ENCODE results near the gene PDSS2. TPM values are rescaled to one million over a fixed set of nuclear protein-coding genes. Genes with fewer than 3 reads are reported as not detected.

PDSS2 gene
- total and polyA plus RNA-seq, 9 of the 15 experiments (the other 6 are each of a cell fraction or from before 2014, with no cell fraction given) = 5.8 to 21.1 (median 12.0) TPM

GRCh38 chr6:107237992-107238660, 221.2 kb downstream of the PDSS2 start (continued):
- TF ChIP-seq ZNF551 (CRISPR knock-in tag; IDR thresholded peaks at IDR 0.05) = no peak
- TF ChIP-seq ZNF57 (CRISPR knock-in tag; IDR thresholded peaks at IDR 0.05) = no peak
- TF ChIP-seq ZHX1 (conservative IDR thresholded peaks at IDR 0.05; ENCODE audit: low read length) = no peak

GRCh38 chr6:107235511-107235910, 223.9 kb downstream of the PDSS2 start:
- ChIA-PET CTCF (ENCODE audit: low intra/inter-chr PET ratio) (no interaction called here), POLR2A (interaction anchor here (1.2 kb wide), 1 partner anchor 7 kb away, joined by 3 read pairs; no protein-coding TSS in a partner anchor)
- no peak for FAIRE-seq
- ATAC-seq = no peak
- Histone ChIP-seq H3K79me2 (ENCODE audit: control insufficient read depth, insufficient read depth, low read length) (no peaks in the 10 kb centered on the region), H3K27ac (ENCODE audit: extremely low read depth, low read depth, low read length) (no peak overlapping the region), H3K4me3 (no peak overlapping the region), H3K9ac (ENCODE audit: insufficient read depth in 1 of 2, low read depth in 2 of 2, low read length in 2 of 2) (no peak overlapping the region), H3K9me1 (ENCODE audit: control insufficient read depth, insufficient read depth, low read length) (no peaks in the 10 kb centered on the region), H3K9me3 (replicated peaks; ENCODE audit: control insufficient read depth, insufficient read depth, low read depth, low read length) (no peaks in the 10 kb centered on the region), H3K4me2 (ENCODE audit: insufficient read depth, low read length) (no peak overlapping the region), H3K4me1 (replicated peaks in 1 of 2; ENCODE audit: control insufficient read depth in 2 of 2, insufficient read depth in 2 of 2, low read length in 2 of 2) (no peaks in the 10 kb centered on the region), H2AFZ (ENCODE audit: low read depth, low read length) (no peak overlapping the region), H3K27me3 (ENCODE audit: control insufficient read depth in 2 of 2, insufficient read depth in 2 of 2, low read length in 2 of 2) (no peaks in the 10 kb centered on the region), H3K36me3 (ENCODE audit: control insufficient read depth, insufficient read depth, low read length) (no peaks in the 10 kb centered on the region), H4K20me1 (replicated peaks; ENCODE audit: control insufficient read depth, insufficient read depth, low read length) (no peaks in the 10 kb centered on the region)
- no peak for DNase-seq (ENCODE audit: extremely low read depth in 1 of 4, low spot score in 3 of 4)
- intact Hi-C loops (cut with micrococcal nuclease) (no loop called here), in situ Hi-C loops (cut with MboI) (no loop called here)
- BruUV-seq (replicated peaks) = no TSS peak
- TF ChIP-seq ZNF518B (CRISPR knock-in tag; IDR thresholded peaks at IDR 0.05) (no peak), ZKSCAN1 (IDR thresholded peaks at IDR 0.05; ENCODE audit: low read depth, low read length) (no peak), JUNB (CRISPR knock-in tag; conservative IDR thresholded peaks at IDR 0.05) (no peak), ZNF77 (CRISPR knock-in tag; IDR thresholded peaks at IDR 0.05) (no peak), TAF7 (tag; IDR thresholded peaks at IDR 0.05) (no peak), KAT8 (IDR thresholded peaks at IDR 0.05; ENCODE audit: low read depth) (no peak), SLC30A9 (CRISPR knock-in tag; IDR thresholded peaks at IDR 0.05) (no peak), U2AF1 (optimal IDR thresholded peaks at IDR 0.05; ENCODE audit: low read depth, low read length) (no peak), ZNF507 (tag; conservative IDR thresholded peaks at IDR 0.05) (no peak), SIN3A (IDR thresholded peaks at IDR 0.05; ENCODE audit: borderline replicate concordance in 2 of 2, control insufficient read depth in 1 of 2, low read depth in 2 of 2, low read length in 2 of 2) (no peak), ZNF785 (CRISPR knock-in tag; IDR thresholded peaks at IDR 0.05) (no peak), RFX1 (IDR thresholded peaks at IDR 0.05) (no peak), SMAD2 (IDR thresholded peaks at IDR 0.05; ENCODE audit: low read depth, low read length) (no peak)
